GM15510 (cell line): ENCODE data around the gene APLP2.

ENCODE experiments used
- POLR2A ChIP-seq: IDR thresholded peaks from 3 replicates; pipeline ENCODE4 v1.6.1; 2011; ENCODE audit warnings: borderline replicate concordance; ENCODE audit not compliant: insufficient read length; ENCODE audit errors: extremely low read depth

The APLP2 gene

GRCh38 chr11:130078080-130078479, 8.4 kb downstream of the APLP2 start:
- no peak for TF ChIP-seq POLR2A

DNA sequence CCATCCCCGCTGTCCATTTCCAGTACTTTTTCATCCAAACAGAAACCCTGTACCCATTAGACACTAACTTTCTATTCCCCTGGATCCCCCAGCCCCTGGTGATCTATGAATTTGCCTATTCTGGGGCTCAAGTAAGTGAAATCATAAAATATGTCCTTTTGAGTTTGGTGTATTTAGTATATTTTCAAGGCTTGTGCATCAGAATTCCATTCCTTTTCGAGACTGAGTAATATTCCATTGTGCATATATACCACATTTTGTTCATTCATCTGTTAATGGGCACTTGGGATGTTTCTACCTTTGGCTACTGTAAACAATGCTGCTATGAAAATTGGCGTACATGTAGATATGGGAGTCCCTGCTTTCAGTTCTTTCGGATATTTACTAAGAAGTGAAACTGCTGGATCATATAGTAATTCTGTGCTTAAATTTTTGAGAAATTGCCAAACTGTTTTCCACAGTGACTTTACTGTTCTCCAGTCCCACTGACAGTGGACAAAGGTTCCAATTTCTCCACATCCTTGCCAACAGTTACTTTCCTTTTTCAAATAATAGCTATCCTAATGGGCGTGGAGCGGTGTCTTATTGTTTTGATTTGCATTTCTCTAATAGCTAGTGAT, 16.1 kb downstream of the APLP2 start:
- TF ChIP-seq POLR2A = no peak

DNA sequence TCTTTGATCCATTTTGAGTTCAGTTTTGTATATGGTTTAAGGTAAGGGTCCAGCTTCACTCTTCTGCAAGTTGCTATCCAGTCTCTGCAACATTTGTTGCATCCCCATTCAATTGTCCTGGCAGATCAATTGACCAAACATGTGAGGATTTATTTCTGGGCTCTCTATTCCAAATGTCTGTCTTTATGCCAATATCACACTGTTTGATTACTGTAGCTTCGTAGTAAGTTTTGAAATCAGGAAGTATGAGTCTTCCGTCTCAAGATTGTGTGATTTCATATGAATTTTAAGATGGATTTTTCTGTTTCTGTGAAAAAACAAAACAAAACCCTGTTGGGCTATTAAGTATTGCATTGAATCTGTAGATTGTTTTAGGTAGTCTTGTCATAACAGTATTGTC, 17.0 kb downstream of the APLP2 start:
- TF ChIP-seq POLR2A = no peak

DNA sequence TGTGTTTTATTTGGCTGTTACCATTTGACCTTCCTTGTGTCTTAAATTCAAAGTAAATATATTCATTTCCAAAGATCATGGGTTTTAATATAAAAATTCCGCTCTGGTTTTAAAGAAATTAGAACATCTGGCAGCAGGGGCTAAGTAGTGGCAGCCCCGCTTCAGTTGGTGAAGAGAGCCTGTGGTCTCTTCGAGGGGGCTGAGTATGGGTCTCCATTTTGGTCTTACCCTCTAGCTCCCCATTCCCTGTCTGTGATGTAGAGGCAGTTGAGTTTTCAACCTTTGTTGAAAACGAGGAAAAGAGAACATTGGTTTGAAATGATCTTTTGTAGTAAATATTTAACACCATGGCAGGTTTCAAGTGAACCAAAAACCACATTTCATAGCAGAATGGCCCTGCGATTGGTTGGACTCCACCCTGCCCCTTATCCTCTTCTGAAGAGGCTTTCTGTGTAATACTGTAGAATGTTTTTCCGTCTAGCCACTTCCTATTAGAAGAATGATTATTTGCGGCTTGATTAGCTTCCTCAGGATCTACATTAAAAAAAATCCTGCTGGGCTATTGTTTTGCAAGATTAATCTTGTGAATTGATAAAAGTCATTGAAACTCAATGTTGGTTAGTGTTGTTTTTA, 17.7 kb downstream of the APLP2 start:
- TF ChIP-seq POLR2A = no peak

DNA sequence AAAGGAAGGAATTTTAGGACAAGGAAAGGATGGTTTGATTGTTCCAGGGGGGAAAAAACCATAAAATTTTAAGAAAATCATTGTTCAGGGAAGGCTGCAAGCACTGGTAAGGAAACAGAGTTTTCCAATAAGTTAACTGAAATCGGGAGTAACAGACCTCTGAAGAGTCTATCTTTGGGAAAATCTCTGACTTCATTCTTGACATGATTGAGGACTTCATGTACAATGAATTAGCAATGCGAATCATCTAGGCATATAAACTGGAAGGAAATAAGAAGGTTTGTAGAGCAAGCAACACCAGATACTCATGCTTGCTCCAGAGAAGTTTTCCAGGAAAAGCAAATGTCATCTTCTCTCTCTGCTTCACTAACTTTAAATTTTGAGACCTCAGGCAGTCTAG, 18.5 kb downstream of the APLP2 start:
- TF ChIP-seq POLR2A = no peak

- no peak for TF ChIP-seq POLR2A
Measured at GRCh38 chr11:130088919-130089673, 19.4 kb downstream of the APLP2 start.

DNA sequence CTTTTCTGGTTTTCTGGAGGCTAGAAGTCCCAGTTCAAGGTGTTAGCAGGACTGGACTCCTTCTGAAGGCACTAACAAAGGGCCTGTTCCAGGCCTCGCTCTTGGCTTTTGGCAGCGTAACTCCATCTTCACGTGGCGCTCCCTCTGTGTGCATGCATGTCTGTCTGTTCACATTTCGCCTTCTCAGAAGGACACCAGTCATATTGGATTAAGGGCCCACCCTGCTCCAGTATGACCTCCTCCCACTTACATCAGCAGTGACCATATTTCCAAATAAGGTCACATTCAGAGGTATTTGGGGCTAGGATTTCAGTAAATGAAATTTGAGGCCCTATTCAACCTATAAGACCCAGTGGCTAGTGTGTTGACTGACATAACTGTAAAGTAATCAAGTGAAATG, 20.0 kb downstream of the APLP2 start:
- no peak for TF ChIP-seq POLR2A

GRCh38 chr11:130092661-130093060, 23.0 kb downstream of the APLP2 start:
- no peak for TF ChIP-seq POLR2A

DNA sequence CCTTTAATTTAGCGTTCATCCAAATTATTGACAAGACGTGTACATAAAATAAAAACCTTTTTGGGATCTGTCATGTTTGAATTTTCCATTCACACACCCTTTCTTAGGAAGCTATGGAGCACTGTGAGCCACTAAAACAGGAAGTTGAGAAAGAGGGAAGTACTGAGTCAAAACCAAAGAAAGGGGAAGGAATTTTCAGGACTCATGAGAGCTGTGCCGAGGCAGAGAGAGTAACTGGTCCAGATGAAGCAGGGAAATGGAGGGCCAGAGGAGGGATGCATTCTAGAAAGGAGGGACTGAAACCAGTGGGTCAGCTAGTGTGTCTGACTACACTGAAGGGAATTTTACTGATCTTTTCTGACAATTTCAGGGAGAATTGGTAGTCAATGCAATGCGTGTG, 24.9 kb downstream of the APLP2 start:
- TF ChIP-seq POLR2A = no peak

GRCh38 chr11:130095326-130095725, 25.6 kb downstream of the APLP2 start:
- TF ChIP-seq POLR2A = no peak

DNA sequence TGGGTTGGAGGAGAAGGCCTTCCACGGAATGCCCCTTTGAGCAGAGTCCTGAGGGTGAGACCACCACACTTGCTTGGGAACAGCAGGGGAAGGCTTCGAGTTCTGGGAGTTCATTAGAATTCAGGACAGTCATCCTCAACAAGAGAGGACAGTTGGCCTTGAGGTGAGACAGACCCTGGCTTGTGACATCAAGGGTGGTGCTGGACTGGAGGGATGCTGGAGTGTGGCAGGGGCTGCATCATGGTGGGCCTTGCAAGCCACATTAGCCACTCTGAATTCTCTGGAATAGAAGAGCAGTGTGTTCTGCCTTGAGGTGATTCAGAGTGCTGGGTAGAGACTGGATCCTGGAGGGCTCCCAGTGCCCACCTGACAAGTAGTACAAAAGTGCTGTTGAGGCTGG, 26.3 kb downstream of the APLP2 start:
- no peak for TF ChIP-seq POLR2A

DNA sequence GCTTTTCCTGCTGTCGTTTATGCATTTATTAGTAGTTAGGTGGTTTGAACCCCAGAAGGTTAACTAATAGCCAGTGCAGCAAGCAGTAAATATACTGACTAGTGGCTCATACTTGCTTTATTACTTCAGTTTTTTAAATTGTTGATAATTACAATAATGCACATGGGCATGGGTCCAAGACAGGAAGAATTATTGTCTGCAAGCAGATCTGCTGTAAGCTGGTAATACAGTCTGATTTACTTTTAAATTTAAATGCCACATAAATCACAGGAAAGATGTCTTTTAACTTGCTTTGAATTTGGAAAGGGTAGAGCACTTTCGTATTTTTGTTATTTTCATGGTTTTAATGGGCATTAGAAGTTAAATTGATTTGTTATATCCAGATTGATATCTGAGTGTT, 27.1 kb downstream of the APLP2 start:
- TF ChIP-seq POLR2A = no peak

GRCh38 chr11:130097285-130097684, 27.6 kb downstream of the APLP2 start:
- TF ChIP-seq POLR2A = no peak

DNA sequence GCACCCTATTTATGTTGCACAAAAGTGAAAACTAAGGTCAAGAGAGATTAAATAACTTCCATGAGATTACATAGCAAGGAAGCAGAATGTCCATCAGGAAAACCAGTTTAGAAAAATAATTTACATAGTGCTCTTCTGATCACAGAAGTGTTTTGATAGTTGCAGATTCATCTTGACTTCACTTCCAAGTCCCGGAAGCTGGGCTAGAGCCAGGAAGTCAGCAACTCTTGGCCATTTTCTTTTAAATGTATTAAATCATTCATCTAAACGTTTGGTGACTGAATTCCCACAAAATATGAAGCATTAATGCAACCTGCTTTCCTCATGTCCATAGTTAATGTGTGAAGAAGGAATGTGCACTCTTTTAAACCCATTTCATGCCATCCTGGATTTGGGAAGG, 29.7 kb downstream of the APLP2 start:
- no peak for TF ChIP-seq POLR2A

DNA sequence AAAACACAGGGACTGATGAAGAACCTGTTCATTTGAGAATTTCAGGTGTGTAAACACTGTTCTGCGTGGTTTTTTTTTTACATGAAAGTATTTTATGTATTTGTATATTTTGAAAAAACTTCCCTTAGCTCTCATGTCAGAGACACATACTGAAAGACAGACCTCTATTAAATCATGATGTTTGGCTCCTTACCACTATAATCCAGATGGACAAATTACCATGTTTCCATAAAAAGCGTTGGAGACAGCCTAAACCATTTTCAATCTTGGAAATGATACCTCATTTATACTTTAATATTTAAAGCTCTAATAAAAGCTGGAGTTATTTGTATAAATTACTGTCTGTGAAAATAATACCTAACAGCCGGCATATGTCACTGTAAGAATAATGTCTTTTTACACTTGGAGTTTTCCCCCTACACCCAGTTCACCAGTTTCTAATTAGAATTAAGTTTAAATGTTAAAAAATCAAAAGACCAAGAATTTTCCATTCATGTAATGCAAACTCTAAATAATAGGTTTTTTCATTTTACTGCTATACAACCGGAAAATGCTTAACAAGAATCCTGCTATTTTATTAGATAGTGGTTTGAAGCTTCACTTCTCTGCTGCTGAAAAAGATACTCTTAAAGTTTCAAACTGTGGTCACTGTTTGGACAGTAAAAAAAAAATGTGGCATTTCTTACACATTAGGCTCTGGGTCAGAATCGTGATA, 30.8 kb downstream of the APLP2 start:
- TF ChIP-seq POLR2A = no peak
